GM23248 (cell line): ENCODE results near the gene CDKAL1. TPM values are rescaled to one million over a fixed set of nuclear protein-coding genes. Genes with fewer than 3 reads are reported as not detected.

Experiments
- DNase-seq: peaks from one replicate; pipeline ENCODE4 v3.0.0-alpha.2; 2015
- H2AFZ ChIP-seq: fragments of 200-600 bp; sonication (generic); 2 replicates; pipeline ENCODE4 v1.6.1; 2016; ENCODE audit warnings: antibody characterized with exemption
- H3F3A ChIP-seq: fragments of 200-600 bp; sonication (generic); 2 replicates; pipeline ENCODE4 v1.6.1; 2016; ENCODE audit warnings: mild to moderate bottlenecking, antibody characterized with exemption, mixed run types; ENCODE audit not compliant: insufficient read depth
- H3K27ac ChIP-seq: fragments of 200-600 bp; sonication (generic); 2 replicates; pipeline ENCODE4 v1.5.1; 2016; ENCODE audit warnings: mild to moderate bottlenecking
- H3K27me3 ChIP-seq: fragments of 200-600 bp; sonication (generic); replicated peaks from 2 replicates; pipeline ENCODE4 v1.6.1; 2016; ENCODE audit warnings: mild to moderate bottlenecking; ENCODE audit not compliant: insufficient read depth
- H3K36me3 ChIP-seq: fragments of 200-600 bp; sonication (generic); 2 replicates; pipeline ENCODE4 v1.6.1; 2016; ENCODE audit warnings: low read depth, mild to moderate bottlenecking
- H3K4me1 ChIP-seq: fragments of 200-600 bp; sonication (generic); 2 replicates; pipeline ENCODE4 v1.6.1; 2016; ENCODE audit warnings: mild to moderate bottlenecking; ENCODE audit not compliant: insufficient read depth
- H3K4me2 ChIP-seq: fragments of 200-600 bp; sonication (generic); one replicate; pipeline ENCODE4 v1.6.1; 2016; ENCODE audit warnings: mild to moderate bottlenecking; ENCODE audit not compliant: unreplicated experiment
- H3K4me3 ChIP-seq: fragments of 200-600 bp; sonication (generic); 2 replicates; pipeline ENCODE4 v1.5.1; 2016; ENCODE audit warnings: mild to moderate bottlenecking
- H3K79me2 ChIP-seq: fragments of 200-600 bp; sonication (generic); 2 replicates; pipeline ENCODE4 v1.6.1; 2016; ENCODE audit warnings: mild to moderate bottlenecking; ENCODE audit not compliant: insufficient read depth
- H3K9ac ChIP-seq: fragments of 200-600 bp; sonication (generic); 2 replicates; pipeline ENCODE4 v1.6.1; 2016; ENCODE audit warnings: mild to moderate bottlenecking
- H3K9me2 ChIP-seq: fragments of 200-600 bp; sonication (generic); 2 replicates; pipeline ENCODE4 v1.6.1; 2016; ENCODE audit warnings: mixed run types, mild to moderate bottlenecking, moderate library complexity; ENCODE audit not compliant: insufficient read depth
- H3K9me3 ChIP-seq: fragments of 200-600 bp; sonication (generic); one replicate; pipeline ENCODE4 v1.6.1; 2017; ENCODE audit warnings: low read depth
- H4K20me1 ChIP-seq: fragments of 200-600 bp; sonication (generic); 2 replicates; pipeline ENCODE4 v1.6.0; 2016; ENCODE audit not compliant: insufficient read depth
- EZH2 ChIP-seq: fragments of 200-600 bp; sonication (generic); IDR thresholded peaks from 2 replicates; pipeline ENCODE4 v1.6.1; 2018; ENCODE audit warnings: antibody characterized with exemption, mild to moderate bottlenecking; ENCODE audit not compliant: insufficient read depth, poor library complexity, severe bottlenecking
- EZH2phosphoT487 ChIP-seq: fragments of 200-600 bp; sonication (generic); IDR thresholded peaks from 2 replicates; pipeline ENCODE4 v1.6.1; 2018; ENCODE audit warnings: antibody characterized with exemption, moderate library complexity, mild to moderate bottlenecking, low read depth; ENCODE audit not compliant: insufficient read depth
- WGBS, 2 experiments: methylation state at CpG; one replicate each; pipeline ENCODE4 v1.1.6; 2015 to 2017; ENCODE audit warnings: low lambda C conversion rate in 2 of 2, low coverage in 1 of 2; ENCODE audit errors: missing lambda C conversion rate in 2 of 2; 5-methylcytosine and 5-hydroxymethylcytosine counted together
- in situ Hi-C: fragments of 300-500 bp; cut with MboI; formaldehyde crosslinking; loops from 2 replicates; pipeline ENCODE4 v1.15.0; 2020
- polyA plus RNA-seq: library from polyadenylated mRNA; unstranded; fragments of >200 nt; fragmentation: Nextera tagmentation; extraction: Ambion mirVana; gene quantifications from 2 replicates; pipeline ENCODE4 v1.2.1, GENCODE V29; 2016
- total RNA-seq: library from RNA; depleted of rRNA; stranded (reverse); fragments of >200 nt; shearing (Covaris generic); gene quantifications from 2 replicates; pipeline ENCODE4 v1.2.3, GENCODE V29; 2014

CDKAL1 gene
- total and polyA plus RNA-seq, 2 experiments from 2014 or later, result 7.5 to 10.8 TPM

GRCh38 chr6:20969551-20969950 is 435.3 kb downstream of the CDKAL1 start:
- Histone ChIP-seq H3F3A (no peaks in the 10 kb centered on the region), H2AFZ (no peak overlapping the region), H3K79me2 (no peaks in the 10 kb centered on the region), H3K27me3 (no peaks in the 10 kb centered on the region), H3K9me2 (no peaks in the 10 kb centered on the region), H3K36me3 (no peaks in the 10 kb centered on the region), H3K27ac (no peak overlapping the region), H3K4me1 (no peaks in the 10 kb centered on the region), H3K4me2 (no peak overlapping the region), H3K4me3 (no peak overlapping the region), H3K9me3 (no peaks in the 10 kb centered on the region), H4K20me1 (no peaks in the 10 kb centered on the region), H3K9ac (no peak overlapping the region)
- in situ Hi-C loops, result no loop called here
- TF ChIP-seq EZH2phosphoT487, result no peak
- TF ChIP-seq EZH2, result no peak
- 89 to 100% methylated on average over 1 of the region's 1 CpG for WGBS, 2 experiments
- no peak for DNase-seq

- H2AFZ ChIP-seq, result no peak overlapping the region
Measured at GRCh38 chr6:20976391-20976918, 442.2 kb downstream of the CDKAL1 start.

GRCh38 chr6:20978151-20978614 is 443.9 kb downstream of the CDKAL1 start:
- H3K27ac ChIP-seq, result peak overlapping the region; percentile 10
- TF ChIP-seq EZH2, result no peak
- no peak for TF ChIP-seq EZH2phosphoT487
- peak; percentile 83 for DNase-seq
- H3K27me3 ChIP-seq, result no peaks in the 10 kb centered on the region
- H3K9me3 ChIP-seq, result no peaks in the 10 kb centered on the region
- H3K4me1 ChIP-seq, result peaks cover 13% of the 10 kb centered on the region
- no peaks in the 10 kb centered on the region for H3K36me3 ChIP-seq
- H3K4me3 ChIP-seq, result no peak overlapping the region
- peak overlapping the region; percentile 86 for H3K4me2 ChIP-seq
- WGBS, 2 experiments, result 1 to 4% methylated on average over 5 of the region's 5 CpGs
- H3K9me2 ChIP-seq, result no peaks in the 10 kb centered on the region
- no peaks in the 10 kb centered on the region for H3K79me2 ChIP-seq
- H2AFZ ChIP-seq, result no peak overlapping the region
- no peak overlapping the region for H3K9ac ChIP-seq
- in situ Hi-C loops, result no loop called here
- peaks cover 19% of the 10 kb centered on the region for H3F3A ChIP-seq
- no peaks in the 10 kb centered on the region for H4K20me1 ChIP-seq

More at GRCh38 chr6:20976391-20976918, 442.2 kb downstream of the CDKAL1 start:
- Histone ChIP-seq H3K36me3 (no peaks in the 10 kb centered on the region), H3K4me2 (no peak overlapping the region), H3K4me3 (no peak overlapping the region), H3K9me2 (no peaks in the 10 kb centered on the region), H3F3A (peaks cover 19% of the 10 kb centered on the region), H3K4me1 (peaks cover 13% of the 10 kb centered on the region), H3K79me2 (no peaks in the 10 kb centered on the region), H4K20me1 (no peaks in the 10 kb centered on the region), H3K27ac (no peak overlapping the region), H3K9ac (no peak overlapping the region), H3K27me3 (no peaks in the 10 kb centered on the region), H3K9me3 (no peaks in the 10 kb centered on the region)
- WGBS, 2 experiments, result 72 to 74% methylated on average over 5 of the region's 5 CpGs
- TF ChIP-seq EZH2phosphoT487, result no peak
- no peak for TF ChIP-seq EZH2
- in situ Hi-C loops, result no loop called here
- no peak for DNase-seq

- Histone ChIP-seq H3F3A (peaks cover 19% of the 10 kb centered on the region), H3K27me3 (no peaks in the 10 kb centered on the region), H3K4me3 (no peak overlapping the region), H3K27ac (no peak overlapping the region), H3K9ac (no peak overlapping the region), H3K9me3 (no peaks in the 10 kb centered on the region), H3K79me2 (no peaks in the 10 kb centered on the region), H3K4me1 (peaks cover 13% of the 10 kb centered on the region), H4K20me1 (no peaks in the 10 kb centered on the region), H2AFZ (no peak overlapping the region), H3K9me2 (no peaks in the 10 kb centered on the region), H3K4me2 (no peak overlapping the region), H3K36me3 (no peaks in the 10 kb centered on the region)
- DNase-seq, result no peak
- 98 to 100% methylated on average over 1 of the region's 1 CpG for WGBS, 2 experiments
- in situ Hi-C loops, result no loop called here
- TF ChIP-seq EZH2phosphoT487 (no peak), EZH2 (no peak)
Measured at GRCh38 chr6:20979076-20979475, 444.8 kb downstream of the CDKAL1 start.

GRCh38 chr6:20983961-20984360 is 449.7 kb downstream of the CDKAL1 start:
- no peak for DNase-seq

More at GRCh38 chr6:20983961-20984360, 449.7 kb downstream of the CDKAL1 start:
- WGBS, 2 experiments, result 86 to 88% methylated on average over 5 of the region's 5 CpGs
- H4K20me1 ChIP-seq, result no peaks in the 10 kb centered on the region
- no peaks in the 10 kb centered on the region for H3K4me1 ChIP-seq
- TF ChIP-seq EZH2phosphoT487, result no peak
- TF ChIP-seq EZH2, result no peak
- in situ Hi-C loops, result no loop called here
- H3K9me3 ChIP-seq, result no peaks in the 10 kb centered on the region
- H2AFZ ChIP-seq, result no peak overlapping the region
- H3K4me2 ChIP-seq, result no peak overlapping the region
- H3K9me2 ChIP-seq, result no peaks in the 10 kb centered on the region
- no peak overlapping the region for H3K4me3 ChIP-seq
- H3K36me3 ChIP-seq, result no peaks in the 10 kb centered on the region
- no peaks in the 10 kb centered on the region for H3K79me2 ChIP-seq
- no peak overlapping the region for H3K9ac ChIP-seq
- no peak overlapping the region for H3K27ac ChIP-seq
- peaks cover 3% of the 10 kb centered on the region for H3F3A ChIP-seq
- H3K27me3 ChIP-seq, result no peaks in the 10 kb centered on the region
